ENCODE results near the gene CDH22.

Gene CDH22

GRCh38 chr20:46342451-46343347, 34.4 kb upstream of the CDH22 start:
- DNase-seq = no peak

GRCh38 chr20:46342010-46342378, 33.7 kb upstream of the CDH22 start:
- no peak for DNase-seq

GRCh38 chr20:46341074-46342009, 33.0 kb upstream of the CDH22 start:
- no peak for DNase-seq

- DNase-seq = no peak
Measured at GRCh38 chr20:46339037-46339436, 30.7 kb upstream of the CDH22 start.

- DNase-seq = no peak
Measured at GRCh38 chr20:46336735-46337134, 28.4 kb upstream of the CDH22 start.

GRCh38 chr20:46334303-46334904, 26.1 kb upstream of the CDH22 start:
- DNase-seq = no peak

GRCh38 chr20:46333161-46333991, 25.1 kb upstream of the CDH22 start:
- DNase-seq = no peak

GRCh38 chr20:46332373-46333160, 24.3 kb upstream of the CDH22 start:
- no peak for DNase-seq

- no peak for DNase-seq
Measured at GRCh38 chr20:46331611-46332361, 23.5 kb upstream of the CDH22 start.

- DNase-seq = no peak
Measured at GRCh38 chr20:46330831-46331371, 22.6 kb upstream of the CDH22 start.

GRCh38 chr20:46330072-46330763, 21.9 kb upstream of the CDH22 start:
- DNase-seq = peak; percentile 89

- DNase-seq = no peak
Measured at GRCh38 chr20:46328200-46328882, 20.0 kb upstream of the CDH22 start.

GRCh38 chr20:46327557-46327956, 19.3 kb upstream of the CDH22 start:
- no peak for DNase-seq

GRCh38 chr20:46325789-46326188, 17.5 kb upstream of the CDH22 start:
- DNase-seq = no peak

GRCh38 chr20:46324960-46325703, 16.8 kb upstream of the CDH22 start:
- DNase-seq = no peak

GRCh38 chr20:46324379-46324778, 16.1 kb upstream of the CDH22 start:
- DNase-seq = no peak

- DNase-seq = no peak
Measured at GRCh38 chr20:46323557-46323956, 15.3 kb upstream of the CDH22 start.

- no peak for DNase-seq
Measured at GRCh38 chr20:46322641-46323040, 14.3 kb upstream of the CDH22 start.
